Testis (tissue), 3 donors: ENCODE results near the gene TM4SF1. TPM values are rescaled to one million over a fixed set of nuclear protein-coding genes. Genes with fewer than 3 reads are reported as not detected.

Experiments
- DNase-seq: peaks from one replicate; pipeline ENCODE4 v3.0.0-alpha.2; 2019
- H3K27ac ChIP-seq, 2 donors: fragments of 200-600 bp; sonication (generic); one replicate each; pipeline ENCODE4 v1.5.1; 2019
- H3K27me3 ChIP-seq: fragments of 200-600 bp; sonication (generic); one replicate; pipeline ENCODE4 v1.5.1; 2019
- H3K36me3 ChIP-seq: fragments of 200-600 bp; sonication (generic); one replicate; pipeline ENCODE4 v1.5.1; 2017; ENCODE audit warnings: low read depth; ENCODE audit errors: missing control alignments
- H3K4me1 ChIP-seq: fragments of 200-600 bp; sonication (generic); one replicate; pipeline ENCODE4 v1.5.1; 2019
- H3K4me3 ChIP-seq, 2 donors: fragments of 200-600 bp; sonication (generic); one replicate each; pipeline ENCODE4 v1.5.1; 2017 to 2019
- H3K9me3 ChIP-seq: fragments of 200-600 bp; sonication (generic); one replicate; pipeline ENCODE4 v1.5.1; 2017
- POLR2A ChIP-seq: fragments of 450-650 bp; IDR thresholded peaks from one replicate; pipeline ENCODE4 v1.6.1; 2017; ENCODE audit warnings: antibody characterized with exemption, mild to moderate bottlenecking, moderate library complexity
- WGBS, 2 donors: methylation state at CpG; one replicate each; pipeline ENCODE4 v1.1.5; 2018; 5-methylcytosine and 5-hydroxymethylcytosine counted together
- intact Hi-C: fragments of 100-400 bp; cut with DNase I; formaldehyde crosslinking; loops from one replicate; pipeline ENCODE4 v1.15.1; 2023; ENCODE audit warnings: low total_unique reads
- polyA plus RNA-seq: library from polyadenylated mRNA; stranded (reverse); fragments of 350-450 nt; fragmentation: Illumina TruSeq; extraction: RNeasy Lipid Tissue Mini Kit (QIAGEN cat#74804); gene quantifications from one replicate; pipeline ENCODE4 v1.2.3, GENCODE V29; 2014; ENCODE audit warnings: low read depth, low replicate concordance; ENCODE audit not compliant: insufficient read depth
- total RNA-seq, 2 donors: library from RNA; depleted of rRNA; stranded (reverse); fragments of >200 nt; gene quantifications; one replicate each; pipeline ENCODE4 v1.2.3, GENCODE V29; 2016
- TF ChIP-seq, protein P1 (sequence below), 3 experiments: fragments of 450-650 bp in 2 of 3; fragments of 200-600 bp in 1 of 3; sonication (generic) in 1 of 3; IDR thresholded peaks; one replicate each; pipeline ENCODE4 v1.5.1; 2016 to 2019; ENCODE audit warnings: antibody characterized with exemption in 3 of 3, mild to moderate bottlenecking in 2 of 3, moderate library complexity in 1 of 3

The TM4SF1 gene
- total and polyA plus RNA-seq, 3 donors from 2014 or later: 16.2 to 62.7 (median 24.9) TPM

DNA sequence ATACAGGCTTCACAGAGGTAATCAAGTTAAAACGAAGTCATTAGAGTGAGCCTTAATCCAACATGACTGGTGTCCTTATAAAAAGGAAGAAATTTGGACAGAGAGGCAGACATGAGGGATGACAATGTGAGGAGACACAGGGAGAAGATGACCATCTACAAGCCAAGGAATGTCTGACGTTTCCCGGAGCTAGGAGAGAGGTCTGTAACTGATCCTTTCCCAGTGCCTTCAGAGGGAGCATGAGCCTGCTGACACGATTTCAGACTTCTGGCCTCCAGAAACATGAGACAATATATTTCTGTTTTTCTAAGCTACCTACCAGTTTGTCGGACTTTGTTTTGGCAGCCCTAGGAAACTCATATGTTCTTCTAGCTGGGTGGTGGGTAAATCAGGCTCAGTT, 15.1 kb downstream of the TM4SF1 start:
- Histone ChIP-seq H3K36me3 (no peaks in the 10 kb centered on the region), H3K4me3 (no peak overlapping the region), H3K27ac (peak overlapping the region in 1 of 2 donors; percentile 12), H3K27me3 (no peaks in the 10 kb centered on the region), H3K4me1 (peaks cover 12% of the 10 kb centered on the region), H3K9me3 (no peaks in the 10 kb centered on the region)
- TF ChIP-seq, protein P1, sequence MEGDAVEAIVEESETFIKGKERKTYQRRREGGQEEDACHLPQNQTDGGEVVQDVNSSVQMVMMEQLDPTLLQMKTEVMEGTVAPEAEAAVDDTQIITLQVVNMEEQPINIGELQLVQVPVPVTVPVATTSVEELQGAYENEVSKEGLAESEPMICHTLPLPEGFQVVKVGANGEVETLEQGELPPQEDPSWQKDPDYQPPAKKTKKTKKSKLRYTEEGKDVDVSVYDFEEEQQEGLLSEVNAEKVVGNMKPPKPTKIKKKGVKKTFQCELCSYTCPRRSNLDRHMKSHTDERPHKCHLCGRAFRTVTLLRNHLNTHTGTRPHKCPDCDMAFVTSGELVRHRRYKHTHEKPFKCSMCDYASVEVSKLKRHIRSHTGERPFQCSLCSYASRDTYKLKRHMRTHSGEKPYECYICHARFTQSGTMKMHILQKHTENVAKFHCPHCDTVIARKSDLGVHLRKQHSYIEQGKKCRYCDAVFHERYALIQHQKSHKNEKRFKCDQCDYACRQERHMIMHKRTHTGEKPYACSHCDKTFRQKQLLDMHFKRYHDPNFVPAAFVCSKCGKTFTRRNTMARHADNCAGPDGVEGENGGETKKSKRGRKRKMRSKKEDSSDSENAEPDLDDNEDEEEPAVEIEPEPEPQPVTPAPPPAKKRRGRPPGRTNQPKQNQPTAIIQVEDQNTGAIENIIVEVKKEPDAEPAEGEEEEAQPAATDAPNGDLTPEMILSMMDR (IDR thresholded peaks at IDR 0.05): no peak
- TF ChIP-seq POLR2A: no peak
- 38 to 59% methylated on average over 5 of the region's 5 CpGs for WGBS, 2 donors
- intact Hi-C loops: no loop called here
- DNase-seq: no peak

DNA sequence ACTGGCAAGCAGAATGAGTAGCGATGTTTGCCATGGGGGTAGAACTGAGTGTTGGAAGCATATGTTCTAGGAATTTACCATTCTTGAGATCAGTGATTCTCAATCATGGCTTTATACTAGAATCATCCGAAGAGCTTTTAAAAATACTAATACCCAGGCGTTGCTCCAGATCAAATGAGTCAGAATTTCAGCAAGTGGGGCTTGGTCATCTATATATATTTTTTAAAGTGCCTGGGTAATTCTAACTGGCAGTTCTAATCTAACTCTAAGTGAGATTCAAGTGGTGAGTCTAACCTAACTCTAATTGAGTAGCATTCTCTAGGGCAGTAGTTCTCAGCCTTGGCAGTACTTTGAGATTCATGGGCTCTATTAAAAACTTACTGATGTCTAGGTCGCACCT, 20.8 kb downstream of the TM4SF1 start:
- WGBS, 2 donors: 78 to 84% methylated on average over 4 of the region's 4 CpGs
- H3K9me3 ChIP-seq: no peaks in the 10 kb centered on the region
- H3K27ac ChIP-seq: peak overlapping the region; percentile 40 to 63
- TF ChIP-seq, protein P1 (IDR thresholded peaks at IDR 0.05): no peak
- no peak for TF ChIP-seq POLR2A
- H3K4me1 ChIP-seq: peaks cover 39% of the 10 kb centered on the region
- no peak for DNase-seq
- no peaks in the 10 kb centered on the region for H3K36me3 ChIP-seq
- H3K27me3 ChIP-seq: no peaks in the 10 kb centered on the region
- intact Hi-C loops: no loop called here
- H3K4me3 ChIP-seq: no peak overlapping the region

- H3K27me3 ChIP-seq: no peaks in the 10 kb centered on the region
- H3K4me1 ChIP-seq: peaks cover 39% of the 10 kb centered on the region
- peak; percentile 39 for DNase-seq
- TF ChIP-seq, protein P1 (IDR thresholded peaks at IDR 0.05): no peak
- TF ChIP-seq POLR2A: no peak
- peak overlapping the region; percentile 40 to 63 for H3K27ac ChIP-seq
- WGBS, 2 donors: 23 to 37% methylated on average over 6 of the region's 6 CpGs
- no peaks in the 10 kb centered on the region for H3K9me3 ChIP-seq
- intact Hi-C loops: no loop called here
- no peaks in the 10 kb centered on the region for H3K36me3 ChIP-seq
- H3K4me3 ChIP-seq: no peak overlapping the region
These were observed 21.3 kb downstream of the TM4SF1 start for GRCh38 chr3:149356044-149356592.

- DNase-seq: no peak
- intact Hi-C loops: no loop called here
- Histone ChIP-seq H3K27ac (peak overlapping the region in 1 of 2 donors; percentile 63), H3K4me3 (no peak overlapping the region), H3K9me3 (no peaks in the 10 kb centered on the region), H3K4me1 (peaks cover 39% of the 10 kb centered on the region), H3K36me3 (no peaks in the 10 kb centered on the region), H3K27me3 (no peaks in the 10 kb centered on the region)
- WGBS, 2 donors: 39 to 52% methylated on average over 1 of the region's 1 CpG
- TF ChIP-seq POLR2A: no peak
- TF ChIP-seq, protein P1 (IDR thresholded peaks at IDR 0.05): no peak
These were observed 23.8 kb downstream of the TM4SF1 start for GRCh38 chr3:149353581-149354184.

DNA sequence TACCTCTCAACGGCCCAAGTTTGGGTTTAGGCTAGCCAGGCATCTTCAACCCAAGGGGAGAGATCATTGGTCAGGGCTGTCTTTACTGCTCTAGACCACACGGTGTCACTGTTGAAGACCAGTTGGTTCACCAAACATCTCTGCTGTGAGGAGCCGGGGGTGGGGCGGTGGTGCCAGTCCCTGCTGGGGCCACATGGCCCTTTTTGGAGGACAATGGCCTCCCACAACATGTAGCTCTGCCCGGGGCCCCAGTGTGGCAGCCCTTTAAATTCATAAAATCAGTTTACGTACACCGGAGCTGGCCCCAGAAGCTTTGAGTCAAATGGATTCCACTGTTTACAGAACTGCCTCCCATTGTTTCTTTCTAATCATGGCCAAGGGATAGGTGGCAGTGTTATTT, 24.9 kb downstream of the TM4SF1 start:
- Histone ChIP-seq H3K36me3 (no peaks in the 10 kb centered on the region), H3K4me3 (no peak overlapping the region), H3K9me3 (no peaks in the 10 kb centered on the region), H3K27ac (no peak overlapping the region), H3K27me3 (no peaks in the 10 kb centered on the region), H3K4me1 (peaks cover 39% of the 10 kb centered on the region)
- DNase-seq: peak; percentile 73
- TF ChIP-seq POLR2A: no peak
- TF ChIP-seq, protein P1 (IDR thresholded peaks at IDR 0.05): peak; percentile 45 to 67 (median 61)
- 63% methylated on average over 7 of the region's 7 CpGs for WGBS, 2 donors
- intact Hi-C loops: no loop called here
